HS-5 (cell line): ENCODE data around the gene RAB10.
"Not testable (repeated sequence)": the region's sequence is repeated elsewhere in the genome, so short reads cannot be mapped to it uniquely, and the experiment has no call there.

Experiments used
- DNase-seq: peaks from one replicate; pipeline ENCODE4 v3.0.0-alpha.2; 2012; ENCODE audit warnings: low read depth

RAB10 gene

DNA sequence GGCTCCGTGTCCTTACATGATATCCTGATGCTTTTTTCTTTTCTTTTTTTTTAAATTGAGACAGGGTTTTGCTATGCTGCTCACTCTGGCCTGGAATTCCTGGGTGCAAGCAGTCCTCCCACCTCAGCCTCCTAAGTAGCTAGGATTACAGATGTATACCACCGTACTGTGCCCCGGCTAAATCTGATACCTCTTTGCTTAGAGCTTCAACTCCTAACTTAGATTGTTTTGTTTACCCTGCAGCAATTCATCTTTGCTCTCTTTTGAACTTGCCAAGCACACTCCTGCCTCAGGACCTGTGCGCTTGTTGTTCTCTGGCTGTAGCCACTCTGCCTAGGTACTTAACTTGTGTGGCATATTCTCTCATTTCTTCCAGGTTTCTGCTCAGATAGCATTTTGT is 24.5 kb downstream of the RAB10 start:
- DNase-seq = no peak

DNA sequence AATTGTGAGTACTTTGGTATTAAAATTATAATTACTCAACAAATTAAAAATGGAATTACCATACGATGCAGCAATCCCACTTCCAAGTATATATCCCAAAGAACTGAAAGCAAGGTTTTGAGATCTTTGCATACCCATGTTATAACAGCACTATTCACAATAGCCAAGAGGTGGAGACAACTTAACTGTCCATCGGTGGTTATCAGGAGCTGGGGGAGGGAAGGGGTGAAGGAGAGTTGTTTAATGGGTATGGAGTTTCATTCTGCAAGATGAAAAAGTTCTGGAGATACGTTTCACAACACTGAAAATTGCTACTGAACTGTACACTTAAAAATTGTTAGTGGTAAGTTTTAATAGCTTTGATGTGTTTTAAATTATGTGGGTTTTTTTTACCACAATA is 25.7 kb downstream of the RAB10 start:
- DNase-seq = no peak

DNA sequence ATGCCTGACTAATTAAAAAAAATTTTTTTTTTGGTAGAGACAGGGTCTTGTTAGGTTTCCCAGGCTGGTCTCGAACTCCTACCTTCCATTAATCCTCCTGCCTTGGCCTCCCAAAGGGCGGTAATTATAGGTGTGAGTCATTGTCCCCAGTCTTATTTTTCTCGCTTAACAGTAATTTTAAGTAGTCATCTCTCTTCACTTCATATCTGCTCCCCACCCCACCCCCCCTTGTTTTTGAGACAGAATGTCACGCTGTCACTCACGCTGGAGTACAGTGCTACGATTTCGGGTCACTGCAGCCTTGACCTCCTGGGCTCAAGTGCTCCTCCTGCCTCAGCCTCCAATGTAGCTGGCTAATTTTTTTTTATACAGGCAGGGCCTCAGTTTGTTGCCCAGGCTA is 27.7 kb downstream of the RAB10 start:
- no peak for DNase-seq

DNA sequence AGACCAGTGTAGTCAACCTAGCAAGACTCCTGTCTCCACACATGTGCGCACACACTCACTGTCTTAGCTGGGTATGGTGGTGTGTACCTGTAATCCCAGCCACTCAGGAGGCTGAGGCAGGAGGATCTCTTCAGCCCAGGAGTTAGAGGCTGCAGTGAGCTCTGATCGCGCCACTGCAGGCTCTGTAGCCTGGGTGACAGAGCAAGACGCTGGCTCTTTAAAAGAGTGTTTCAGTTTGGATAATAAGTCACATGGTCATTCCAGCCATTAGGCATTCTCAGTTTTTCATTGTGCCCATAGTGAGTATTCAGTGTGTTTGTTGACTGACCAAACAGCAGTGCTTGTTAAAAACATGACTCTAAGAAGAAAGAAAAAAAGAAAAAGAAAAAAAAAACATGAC is 31.0 kb downstream of the RAB10 start:
- no peak for DNase-seq

DNA sequence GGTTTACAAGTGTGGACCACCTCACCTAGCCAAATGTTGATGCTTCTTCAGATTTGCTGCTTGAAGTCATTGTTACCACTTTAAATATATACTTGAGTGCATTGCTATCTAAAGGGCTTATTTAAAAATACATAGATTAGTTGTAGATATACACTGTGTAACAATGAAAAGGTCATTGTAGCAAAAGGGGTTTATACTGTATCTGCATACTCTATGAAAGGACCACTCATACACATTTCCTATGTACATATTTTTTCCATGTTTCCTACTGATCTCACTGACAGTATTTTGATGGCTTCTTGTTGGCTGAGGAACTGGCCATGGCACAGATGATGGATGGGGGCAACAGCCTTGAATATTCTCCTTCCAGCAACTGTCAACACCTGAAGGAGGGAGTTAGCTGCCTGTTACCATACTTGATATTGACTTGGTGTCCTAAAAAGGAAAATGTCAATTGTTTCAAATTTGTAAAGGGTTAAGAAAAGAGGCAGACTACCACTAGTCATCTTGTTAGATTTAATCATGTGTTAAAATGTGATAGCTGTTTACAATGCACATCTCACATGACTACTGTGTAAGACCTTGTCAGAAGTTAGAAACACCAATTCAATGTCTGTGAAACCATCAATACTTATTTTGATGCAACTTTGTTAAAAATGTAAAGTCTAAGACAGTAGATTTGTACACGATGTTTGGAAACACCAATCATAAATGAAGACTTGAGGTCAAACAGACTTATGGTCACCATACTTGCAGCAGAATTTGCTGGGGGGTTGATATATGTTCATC is 33.5 kb downstream of the RAB10 start:
- no peak for DNase-seq

DNA sequence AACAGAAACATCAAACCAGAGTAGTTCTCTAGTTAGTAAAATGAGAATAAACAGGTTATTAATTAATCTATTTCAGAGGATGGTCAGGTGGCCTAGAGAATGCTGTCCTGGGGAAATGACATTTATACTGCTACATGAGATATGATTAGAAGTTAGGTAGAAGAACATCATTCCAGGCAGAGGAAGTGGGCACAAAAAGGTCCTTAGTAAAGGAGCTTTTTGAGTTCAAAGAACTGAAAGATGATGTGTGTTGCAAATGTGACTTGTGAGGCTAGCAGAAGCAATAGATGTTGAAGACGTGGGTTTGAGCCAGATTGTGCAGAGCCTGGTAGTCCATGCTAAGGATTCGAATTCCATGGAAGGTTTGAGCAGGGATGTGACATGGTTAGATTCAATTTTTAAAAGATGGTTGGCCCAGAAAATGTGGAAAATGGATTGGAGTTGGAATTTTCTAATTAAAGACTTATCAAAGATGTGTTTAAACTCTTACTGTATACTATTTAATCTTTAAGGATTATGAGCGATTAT is 34.2 kb downstream of the RAB10 start:
- no peak for DNase-seq

DNA sequence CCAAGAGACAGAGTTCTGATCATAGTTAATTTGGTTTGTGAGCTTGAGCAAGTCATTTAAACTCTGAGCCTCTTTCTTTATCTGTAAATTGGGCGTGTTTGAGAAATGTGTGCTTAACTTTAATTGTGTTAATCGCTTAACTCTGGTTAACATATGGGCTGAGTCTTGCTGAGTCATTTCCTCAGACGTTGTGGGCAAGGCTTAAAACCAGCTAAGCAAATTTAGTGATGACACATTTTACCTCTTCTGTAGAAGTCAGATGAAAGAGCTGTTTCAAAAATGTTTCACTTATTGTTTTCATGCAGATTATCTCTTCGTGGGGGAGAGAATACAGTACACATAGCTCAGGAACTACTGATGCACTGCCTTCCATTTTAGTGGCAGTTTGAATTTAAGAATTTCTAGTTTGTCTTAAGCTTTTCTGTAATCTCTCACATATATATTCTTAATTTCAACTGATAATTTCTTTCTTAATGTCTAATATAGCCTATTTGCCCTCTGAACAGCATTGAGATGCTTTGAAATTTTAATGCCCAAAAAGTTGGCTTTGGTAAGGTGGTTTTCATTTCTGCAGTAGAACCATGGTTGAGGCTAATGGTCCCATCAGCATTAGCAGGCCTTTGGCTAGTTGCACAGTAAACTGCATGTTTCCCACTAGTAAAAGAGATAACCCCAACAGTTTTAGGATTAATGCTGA is 34.9 kb downstream of the RAB10 start:
- DNase-seq = peak; percentile 76

DNA sequence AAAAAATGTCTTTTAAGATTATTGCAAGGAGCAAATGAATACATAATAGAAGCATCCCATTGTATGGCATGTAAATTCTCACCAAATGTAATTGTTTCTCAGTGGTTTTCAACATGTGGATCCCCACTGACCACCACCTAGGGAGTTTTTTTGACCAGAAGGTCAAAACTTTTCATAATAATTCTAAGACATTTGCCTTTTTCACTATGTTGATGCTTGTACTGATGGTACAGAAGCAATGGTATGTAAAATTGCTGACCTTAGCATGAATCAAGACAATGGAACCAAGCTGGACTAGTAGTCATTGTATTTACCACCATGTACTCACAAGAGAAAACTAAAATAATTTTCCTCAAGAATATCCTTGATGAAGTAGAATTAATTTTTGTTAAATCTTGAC is 36.8 kb downstream of the RAB10 start:
- DNase-seq = no peak

DNA sequence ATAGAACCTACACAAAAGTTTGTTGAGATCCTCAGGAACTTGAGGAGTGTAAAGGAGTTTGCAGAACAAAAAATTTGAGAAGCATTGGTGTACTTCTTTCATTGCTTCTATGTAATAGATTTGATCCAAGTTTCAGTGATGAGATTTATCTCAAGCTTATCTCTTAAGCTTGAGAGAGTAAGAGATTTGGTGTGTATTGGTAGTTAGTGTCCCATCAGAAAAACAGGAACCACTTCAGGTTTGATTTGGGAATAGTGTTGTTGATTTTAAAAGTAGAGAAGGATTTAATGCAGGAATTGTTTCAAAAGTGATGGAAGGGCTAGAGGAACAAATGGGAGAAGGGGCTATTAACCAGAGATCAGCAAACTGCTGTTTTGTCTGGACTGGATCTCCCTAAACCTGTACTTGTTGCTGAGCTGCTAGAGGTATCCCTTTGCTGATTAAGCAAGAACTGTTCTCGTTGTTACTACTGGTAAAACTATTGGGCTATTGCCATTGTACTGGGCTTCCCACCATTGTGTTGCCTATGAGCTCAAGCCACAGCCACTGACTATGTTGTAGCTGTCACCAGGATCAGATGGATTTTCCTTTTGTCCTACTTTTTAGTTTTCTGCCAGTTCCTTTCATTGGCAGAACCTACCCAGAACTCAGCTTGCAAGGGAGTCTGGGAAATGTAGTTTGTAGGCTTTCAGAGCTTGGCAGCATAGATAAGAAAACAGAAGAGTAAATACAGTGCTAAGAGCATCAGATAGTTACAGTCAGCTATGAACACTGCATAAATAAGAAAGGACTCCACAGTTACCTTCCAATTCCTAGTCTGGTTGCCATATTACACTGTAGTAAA is 39.3 kb downstream of the RAB10 start:
- DNase-seq = no peak

DNA sequence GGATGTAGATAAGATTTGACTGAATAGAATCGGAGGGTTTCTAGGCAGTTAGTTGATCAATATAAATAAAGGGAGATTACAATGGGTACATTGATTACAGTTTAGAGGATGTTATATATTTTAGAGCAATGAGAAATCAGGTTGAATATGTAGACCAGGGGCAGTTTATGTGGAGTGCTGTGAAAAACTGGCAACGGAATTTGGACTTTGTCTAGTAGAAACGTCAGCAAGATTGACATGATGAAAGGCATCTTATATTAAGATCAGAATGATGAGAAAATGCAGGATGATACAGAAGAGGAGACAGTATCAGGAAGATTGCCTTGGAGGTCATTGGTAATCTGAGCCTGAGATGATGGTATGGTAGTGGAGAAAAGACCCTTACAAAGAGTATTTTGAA is 39.9 kb downstream of the RAB10 start:
- no peak for DNase-seq

DNA sequence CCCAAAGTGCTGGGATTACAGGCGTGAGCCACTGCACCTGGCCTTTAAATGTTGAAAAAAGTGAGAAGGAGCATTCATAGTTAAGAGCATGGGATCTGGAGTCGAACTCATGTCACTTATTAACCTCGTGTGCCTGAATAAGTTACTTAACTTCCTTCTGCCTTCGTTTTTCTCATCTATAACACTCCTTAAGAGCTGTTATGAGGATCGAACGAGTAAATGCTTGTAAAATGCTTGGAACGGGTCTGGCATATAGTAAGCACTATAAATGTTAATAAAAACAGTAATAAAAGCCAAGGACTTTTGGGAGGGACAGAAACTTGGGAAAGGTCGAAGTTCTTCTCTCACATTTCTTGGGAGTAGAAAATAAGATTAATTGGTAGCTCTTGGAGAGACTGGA is 40.8 kb downstream of the RAB10 start:
- DNase-seq = no peak

DNA sequence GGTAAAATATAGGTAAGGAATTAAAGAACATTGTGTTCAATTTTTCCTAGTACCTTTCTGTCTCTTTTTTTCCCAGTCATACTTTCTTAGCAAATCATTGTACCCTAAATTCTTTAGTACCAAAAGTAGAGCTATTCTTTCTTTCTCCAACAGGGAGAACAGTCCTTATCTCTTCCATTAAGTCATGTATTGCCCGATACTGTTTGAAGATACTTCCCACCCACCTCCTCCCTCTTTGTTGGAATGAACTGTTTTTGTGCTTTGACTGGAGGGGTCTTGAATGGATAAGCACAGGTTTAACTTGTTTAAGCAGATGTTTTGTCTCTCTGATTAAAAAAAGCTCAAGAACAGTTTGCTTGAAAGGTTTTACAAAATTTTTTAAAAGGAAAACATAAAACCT is 41.3 kb downstream of the RAB10 start:
- no peak for DNase-seq

DNA sequence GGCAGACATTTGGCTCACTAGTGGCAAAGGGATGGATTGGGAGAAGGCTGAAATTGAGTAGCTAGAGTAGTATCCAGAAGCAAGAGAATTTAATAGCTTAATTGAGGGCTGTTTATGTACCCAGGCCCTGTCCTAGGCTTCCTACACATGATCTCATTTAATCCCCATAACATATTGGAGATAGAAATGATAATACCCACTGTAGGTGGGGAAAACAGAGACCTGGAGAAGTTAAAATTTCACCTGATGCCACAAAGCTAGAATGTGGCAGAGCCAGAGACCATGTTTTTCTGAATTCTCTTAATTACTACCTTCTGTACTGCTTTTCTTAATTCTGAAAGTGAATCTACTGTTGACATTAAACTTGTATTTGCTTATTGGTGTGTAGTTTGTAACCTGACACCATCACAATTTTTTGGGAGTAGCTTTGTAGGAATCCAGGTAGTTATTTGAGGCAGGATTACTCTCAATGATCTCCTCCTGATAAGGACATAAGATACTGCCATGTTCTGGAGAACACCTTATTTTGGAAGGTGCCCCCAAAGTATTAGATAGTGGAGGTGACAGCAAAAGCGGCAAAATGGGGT is 42.2 kb downstream of the RAB10 start:
- no peak for DNase-seq

DNA sequence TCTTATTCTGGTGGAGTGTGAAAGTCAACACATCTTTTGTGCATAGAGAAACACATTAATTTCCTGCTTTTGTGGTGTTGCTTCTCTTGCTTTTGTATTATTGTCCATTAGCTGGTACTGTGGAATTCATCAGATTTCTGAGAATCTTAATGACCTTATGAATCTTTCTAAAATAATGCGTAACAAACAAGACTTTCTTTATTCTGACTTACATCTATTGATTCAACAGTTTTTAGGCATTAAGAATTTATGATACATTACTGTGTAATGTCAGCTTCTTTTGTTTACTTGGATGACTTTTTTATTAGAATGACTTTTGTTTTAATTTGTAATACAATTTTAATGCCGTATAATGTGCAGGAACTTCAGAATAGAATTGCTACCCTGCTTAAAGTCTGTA is 43.4 kb downstream of the RAB10 start:
- no peak for DNase-seq

DNA sequence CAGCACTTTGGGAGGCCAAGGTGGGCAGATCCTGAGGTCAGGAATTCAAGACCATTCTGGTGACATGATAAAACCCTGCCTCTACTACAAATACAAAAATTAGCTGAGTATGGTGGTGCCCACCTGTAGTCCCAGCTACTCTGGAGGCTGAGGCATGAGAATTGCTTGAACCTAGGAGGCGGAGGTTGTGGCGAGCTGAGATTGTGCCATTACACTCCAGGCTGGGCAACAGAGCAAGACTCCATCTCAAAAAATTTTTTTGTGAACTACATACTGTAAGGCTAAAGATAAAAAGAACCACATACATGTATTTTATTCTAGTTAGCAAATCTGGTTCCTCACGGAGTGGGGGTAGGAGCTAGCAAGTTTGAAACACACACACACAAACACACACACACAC is 45.1 kb downstream of the RAB10 start:
- DNase-seq = no peak

DNA sequence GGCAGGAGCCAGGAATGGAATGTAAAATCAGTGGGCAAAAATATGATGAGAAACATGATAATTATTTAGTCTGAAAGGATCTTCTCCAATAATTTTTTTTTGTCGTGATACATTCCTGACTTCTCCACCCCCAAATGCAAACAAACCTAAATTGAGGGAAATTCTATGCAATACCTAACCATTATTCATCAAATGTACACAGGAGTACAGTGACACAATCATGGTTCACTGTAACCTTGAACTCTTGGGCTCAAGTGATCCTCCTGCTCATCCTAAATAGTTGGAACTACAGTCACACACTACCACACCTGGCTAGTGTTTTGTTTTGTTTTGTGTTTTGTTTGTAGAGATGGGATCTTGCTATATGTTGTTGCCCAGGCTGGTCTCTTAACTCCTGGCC is 46.5 kb downstream of the RAB10 start:
- peak; percentile 64 for DNase-seq

DNA sequence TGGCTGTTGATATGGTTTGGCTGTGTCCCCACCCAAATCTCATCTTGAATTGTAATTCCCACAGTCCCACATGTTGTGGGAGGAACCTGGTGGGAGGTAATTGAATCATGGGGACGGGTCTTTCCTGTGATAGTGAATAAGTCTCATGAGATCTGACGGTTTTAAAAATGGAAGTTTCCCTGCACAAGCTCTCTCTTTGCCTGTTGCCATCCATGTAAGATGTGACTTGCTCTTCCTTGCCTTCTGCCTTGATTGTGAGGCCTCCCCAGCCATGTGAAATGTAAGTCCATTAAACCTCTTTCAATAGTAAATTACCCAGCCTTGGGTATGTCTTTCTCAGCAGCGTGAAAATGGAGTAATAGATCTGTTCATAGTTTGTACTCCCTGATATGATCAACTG is 47.0 kb downstream of the RAB10 start:
- not testable (repeated sequence) for DNase-seq

DNA sequence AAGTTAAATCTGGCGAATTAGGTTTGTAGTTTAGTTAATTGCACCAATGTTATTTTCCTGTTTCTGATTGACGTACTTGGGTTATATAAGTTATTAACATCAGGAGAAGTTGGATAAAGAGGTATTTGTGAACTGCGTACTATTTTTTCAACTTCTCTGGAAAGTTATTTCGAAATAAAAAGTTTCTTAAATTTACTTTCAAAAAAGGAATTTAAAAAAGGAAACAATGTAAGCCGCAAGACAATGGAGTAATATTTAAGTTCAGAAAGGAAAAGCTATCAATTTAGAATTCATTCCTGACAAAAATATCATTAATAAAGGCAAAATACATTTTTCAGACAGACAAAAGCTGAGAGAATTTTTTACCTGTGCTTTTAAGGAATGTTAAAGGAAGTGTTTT is 47.7 kb downstream of the RAB10 start:
- no peak for DNase-seq

DNA sequence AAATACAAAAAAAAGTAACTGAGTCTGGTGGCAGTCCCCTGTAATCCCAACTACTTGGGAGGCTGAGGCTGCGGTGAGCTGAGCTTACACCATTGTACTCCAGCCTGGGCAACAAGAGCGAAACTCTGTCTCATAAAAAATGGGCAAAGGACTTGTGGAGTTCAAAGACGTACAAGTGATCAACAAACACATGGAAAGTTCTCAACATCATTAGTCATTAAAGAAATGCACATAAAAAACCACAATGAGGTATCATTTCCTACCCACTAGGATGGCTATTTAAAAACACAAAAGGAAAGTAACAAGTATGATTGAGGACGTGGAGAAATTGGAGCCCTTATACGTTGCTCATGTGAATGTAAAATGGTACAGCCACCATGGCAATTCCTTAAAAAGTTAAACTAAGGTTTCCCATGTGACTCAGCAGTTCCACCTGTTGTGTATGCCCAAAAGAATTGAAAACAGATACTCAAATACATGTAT is 52.3 kb downstream of the RAB10 start:
- peak; percentile 59 for DNase-seq

DNA sequence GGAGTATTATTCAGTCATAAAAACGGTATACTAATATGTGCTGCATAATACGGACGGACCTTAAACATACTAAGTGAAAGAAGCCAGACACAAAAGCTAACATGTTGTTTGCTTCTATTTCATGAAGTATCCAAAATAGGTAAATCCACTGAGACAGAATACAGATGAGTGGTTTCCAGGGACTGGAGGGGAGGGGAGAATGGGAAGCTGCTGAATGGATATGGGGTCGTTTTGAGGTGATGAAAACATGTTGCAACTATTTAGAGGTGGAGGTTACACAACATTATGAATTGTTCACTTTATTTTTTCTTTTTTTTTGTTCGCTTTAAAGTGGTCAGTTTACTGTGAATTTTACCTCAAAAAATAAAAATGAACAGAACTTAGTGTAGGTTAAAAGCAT is 52.9 kb downstream of the RAB10 start:
- DNase-seq = no peak

DNA sequence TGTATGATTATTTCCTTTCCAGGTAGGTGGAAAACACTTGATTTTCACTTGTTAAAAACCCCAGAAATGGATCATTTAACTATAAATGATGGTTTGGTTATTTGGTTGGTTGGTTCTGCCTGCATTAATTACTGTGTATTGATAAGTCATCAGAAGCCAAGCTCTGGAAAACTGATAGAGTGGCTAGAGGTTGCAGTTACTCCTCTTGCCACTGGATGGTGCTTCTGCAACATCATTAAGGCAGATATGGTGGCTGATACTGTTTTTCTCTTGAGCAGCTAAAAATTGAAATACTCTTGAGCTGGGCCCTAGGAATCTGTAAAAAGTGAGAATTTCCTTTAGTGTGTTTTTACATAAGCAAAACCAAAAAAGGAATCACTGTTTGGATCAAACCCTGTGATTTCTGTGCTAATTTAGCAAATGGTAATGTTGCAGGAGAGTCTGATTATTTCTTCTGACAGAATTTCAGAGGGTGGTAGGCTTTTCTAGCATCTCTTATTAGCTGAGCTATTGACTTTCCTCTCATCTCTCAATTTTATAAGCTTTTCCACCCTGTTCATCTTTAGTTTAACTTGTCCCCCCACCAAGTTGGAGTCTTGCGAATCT is 54.3 kb downstream of the RAB10 start:
- DNase-seq = no peak

DNA sequence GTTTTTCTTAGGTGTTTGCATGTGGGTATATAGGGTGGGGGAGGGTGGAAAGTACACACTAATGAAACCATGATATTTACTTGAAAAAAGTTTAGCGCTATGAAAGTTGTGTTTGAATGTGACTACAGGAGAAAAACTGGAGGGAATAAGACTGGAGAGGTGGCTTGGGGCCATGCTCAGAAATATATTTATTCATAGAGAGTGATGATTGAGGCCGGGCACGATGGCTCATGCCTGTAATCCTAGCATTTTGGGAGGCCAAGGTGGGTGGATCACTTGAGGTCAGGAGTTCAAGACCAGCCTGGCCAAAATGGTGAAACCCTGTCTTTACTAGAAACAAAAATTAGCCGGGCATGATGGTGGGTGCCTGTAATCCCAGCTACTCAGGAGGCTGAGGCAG is 55.0 kb downstream of the RAB10 start:
- DNase-seq = not testable (repeated sequence)
